GM18511 (cell line): Measurements from ENCODE around the gene GLS.
"Not testable (repeated sequence)": the region's sequence is repeated elsewhere in the genome, so short reads cannot be mapped to it uniquely, and the experiment has no call there.

ENCODE experiments used
- ATAC-seq: cut with Tn5 transposase; IDR thresholded peaks from one replicate; pipeline ENCODE4 v1.9.1; 2021; ENCODE audit warnings: mild to moderate bottlenecking, moderate library complexity; ENCODE audit not compliant: unreplicated experiment

GLS gene

DNA sequence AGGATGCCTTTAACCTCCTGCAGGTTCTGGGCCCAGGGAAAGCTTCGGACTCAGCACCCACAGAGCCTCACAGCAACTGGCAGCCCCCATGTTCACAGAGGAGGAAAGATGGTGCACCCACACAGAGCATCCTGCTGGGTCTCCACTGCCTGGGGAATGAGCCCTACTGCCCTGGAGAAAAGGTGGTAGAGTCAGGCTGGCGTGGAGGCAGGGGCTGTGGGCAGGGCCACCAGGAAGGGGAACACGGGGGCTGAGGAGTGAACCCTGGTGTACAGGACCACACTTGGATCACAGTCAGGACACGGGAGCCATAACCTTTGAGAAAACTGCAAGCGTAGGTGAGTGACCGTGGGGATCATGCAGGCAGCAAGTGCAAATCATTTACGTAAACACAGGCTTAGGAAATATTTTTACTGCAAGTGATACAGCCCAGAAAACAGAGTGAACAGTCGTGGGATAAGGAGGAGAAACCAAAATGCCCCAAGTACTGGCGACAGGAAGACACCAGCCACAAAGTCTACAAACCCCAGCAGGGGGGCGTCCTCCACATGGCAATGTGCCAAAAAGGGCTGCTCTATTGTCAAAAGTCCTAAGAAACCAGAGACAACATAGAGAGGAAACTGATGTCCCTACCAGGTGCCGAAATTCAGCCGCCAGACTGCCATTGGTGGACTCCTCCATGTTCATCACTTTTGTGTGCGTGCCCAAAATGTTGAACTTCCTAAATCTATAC is 105.8 kb downstream of the GLS start:
- no peak for ATAC-seq

DNA sequence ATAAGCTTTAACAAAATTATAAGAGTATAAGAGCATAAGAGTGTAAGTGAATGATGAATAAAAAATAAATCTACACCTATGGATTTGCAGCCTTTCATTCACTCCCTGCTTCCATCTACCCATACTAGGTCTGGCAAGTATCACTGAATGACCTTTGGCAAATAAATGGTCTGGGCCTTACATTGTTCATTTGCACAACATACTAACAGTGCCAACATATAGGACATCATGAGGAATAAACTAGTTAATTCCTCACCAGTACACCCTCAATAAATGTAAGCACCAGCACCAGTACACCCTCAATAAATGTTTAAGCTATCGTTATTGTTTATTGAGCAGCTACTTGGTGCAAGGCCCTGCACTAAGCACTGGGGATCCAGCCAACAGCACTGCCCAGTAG is 106.5 kb downstream of the GLS start:
- no peak for ATAC-seq

DNA sequence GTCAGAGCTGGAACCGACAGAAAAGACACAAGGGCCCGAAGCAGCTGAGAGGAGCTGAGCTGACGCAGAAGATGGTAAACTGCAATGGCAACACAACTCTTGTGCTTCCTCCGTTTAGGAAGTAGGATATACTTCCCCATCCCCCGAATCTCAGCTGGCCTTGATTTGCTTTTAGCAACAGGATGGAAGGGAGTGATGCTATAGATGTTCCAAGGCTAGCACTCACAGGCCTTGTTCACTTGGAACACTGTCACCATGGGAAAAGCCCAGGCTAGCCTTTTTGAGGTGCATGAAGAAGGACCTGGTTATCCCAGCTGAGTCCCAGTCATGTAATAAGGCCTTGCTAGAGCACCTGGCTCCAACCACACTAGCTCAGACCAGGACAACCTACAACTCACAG is 107.3 kb downstream of the GLS start:
- ATAC-seq: no peak

DNA sequence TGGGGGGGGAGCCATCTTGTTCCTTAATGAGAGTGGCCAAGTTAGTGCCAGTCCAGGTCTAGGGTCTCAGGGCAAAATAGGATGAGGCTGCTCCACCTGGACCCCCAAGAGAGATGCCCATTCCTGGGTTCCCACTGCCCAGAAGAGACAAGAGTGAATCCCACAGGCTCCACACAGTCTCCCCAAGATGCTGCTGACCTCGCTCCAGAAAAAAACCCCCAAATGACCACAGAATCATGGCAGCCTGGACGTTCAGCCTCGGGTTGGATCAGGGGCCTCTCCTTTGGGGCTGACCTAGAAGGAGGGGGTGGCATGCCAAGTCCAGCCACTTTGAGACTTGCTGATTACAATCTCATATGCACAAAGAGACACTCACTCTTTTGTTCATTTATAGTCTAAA is 108.3 kb downstream of the GLS start:
- ATAC-seq: no peak

DNA sequence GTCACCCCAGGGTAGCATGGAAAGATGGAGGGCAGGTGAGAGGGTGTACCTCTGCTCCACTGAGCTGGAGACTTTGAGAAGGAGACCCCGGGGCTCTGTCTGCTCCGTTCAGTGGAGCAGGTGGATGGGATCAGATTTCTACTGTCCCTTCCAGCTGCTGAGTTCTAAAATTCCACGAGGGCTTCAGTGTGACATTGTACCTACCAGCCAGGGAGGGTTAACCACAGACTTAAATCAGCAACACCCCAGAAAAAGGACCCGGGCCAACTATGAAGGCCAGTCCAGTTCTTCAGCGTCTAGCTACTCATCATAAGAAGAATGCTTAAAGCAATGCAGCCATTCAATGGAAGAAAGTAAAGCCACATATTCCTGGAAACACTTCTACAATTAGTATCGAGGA is 109.5 kb downstream of the GLS start:
- ATAC-seq: no peak

DNA sequence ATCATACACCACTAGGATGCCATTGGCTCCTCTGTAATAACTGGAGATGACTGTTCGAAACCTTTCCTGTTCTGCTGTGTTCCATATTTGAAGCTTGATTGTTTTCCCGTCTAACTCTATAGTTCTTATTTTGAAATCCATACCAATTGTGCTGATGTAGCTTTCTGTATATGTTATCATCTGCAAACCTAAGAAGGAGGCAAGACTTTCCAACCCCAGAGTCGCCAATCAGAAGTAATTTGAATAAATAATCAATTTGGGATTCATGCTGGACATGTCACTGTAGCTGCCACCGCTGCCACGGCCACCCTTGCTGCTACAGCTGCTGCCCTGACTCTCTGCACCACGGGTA is 112.6 kb downstream of the GLS start:
- no peak for ATAC-seq

DNA sequence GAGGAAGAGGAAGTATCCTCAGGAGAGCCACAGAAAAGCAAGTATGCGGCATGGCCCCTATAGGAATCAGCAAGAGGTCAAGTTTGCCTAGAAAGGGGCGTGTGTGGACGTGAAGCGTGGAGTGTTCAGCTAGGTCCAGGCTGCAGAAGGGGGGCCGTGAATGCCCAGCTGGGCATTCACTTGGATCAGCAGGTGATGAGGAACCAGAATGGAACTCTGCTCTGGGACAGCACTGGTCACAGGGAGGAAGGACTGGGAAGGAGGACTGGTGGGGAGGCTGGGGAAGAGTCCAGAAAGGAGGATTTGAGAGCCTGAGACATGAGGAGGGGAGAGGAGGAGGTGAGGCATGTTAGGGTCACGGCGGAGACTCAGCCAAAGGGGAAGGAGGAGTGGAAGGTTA is 113.5 kb downstream of the GLS start:
- ATAC-seq: no peak

DNA sequence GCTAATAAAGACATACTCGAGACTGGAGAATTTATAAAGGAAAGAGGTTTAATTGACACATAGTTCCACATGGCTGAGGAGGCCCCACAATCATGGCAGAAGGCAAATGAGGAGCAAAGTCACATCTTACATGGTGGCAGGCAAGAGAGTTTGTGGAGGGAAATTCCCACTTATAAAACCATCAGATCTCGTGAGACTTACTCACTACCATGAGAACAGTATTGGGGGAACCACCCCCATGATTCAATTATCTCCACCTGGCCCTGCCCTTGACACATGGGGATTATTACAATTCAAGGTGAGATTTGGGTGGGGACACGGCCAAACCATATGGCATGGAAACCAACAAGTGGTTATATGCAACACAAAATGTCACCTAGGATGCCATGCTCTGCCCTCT is 114.7 kb downstream of the GLS start:
- ATAC-seq: not testable (repeated sequence)

DNA sequence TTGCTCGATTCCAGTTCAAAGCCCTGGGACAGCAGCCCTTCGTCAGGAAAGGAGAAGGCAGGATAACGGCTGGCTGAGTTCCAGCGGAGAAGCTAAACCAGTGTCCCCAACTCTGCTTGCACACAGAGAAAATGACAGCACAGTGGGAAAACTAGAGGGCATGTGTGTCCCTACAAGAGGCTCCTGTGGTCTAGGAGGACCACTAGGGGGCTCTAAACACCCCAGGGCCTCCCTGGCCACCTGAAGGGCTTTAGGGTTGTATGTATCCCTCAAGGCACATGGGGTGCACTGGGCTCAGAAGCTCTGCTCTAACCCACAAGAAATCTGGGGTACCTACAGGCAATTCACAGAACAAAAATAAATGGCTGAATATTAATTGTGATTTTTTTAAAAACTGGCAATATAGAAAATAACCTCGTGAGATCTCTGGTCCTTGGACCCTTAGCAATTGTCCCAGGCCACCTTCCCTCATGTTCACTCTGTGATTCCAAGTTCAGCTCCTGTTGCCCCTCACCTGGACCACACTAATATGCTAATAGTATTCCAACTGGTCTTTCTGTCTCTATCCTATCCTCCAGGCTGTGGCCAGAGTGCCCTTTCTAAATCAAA is 115.8 kb downstream of the GLS start:
- ATAC-seq: no peak

DNA sequence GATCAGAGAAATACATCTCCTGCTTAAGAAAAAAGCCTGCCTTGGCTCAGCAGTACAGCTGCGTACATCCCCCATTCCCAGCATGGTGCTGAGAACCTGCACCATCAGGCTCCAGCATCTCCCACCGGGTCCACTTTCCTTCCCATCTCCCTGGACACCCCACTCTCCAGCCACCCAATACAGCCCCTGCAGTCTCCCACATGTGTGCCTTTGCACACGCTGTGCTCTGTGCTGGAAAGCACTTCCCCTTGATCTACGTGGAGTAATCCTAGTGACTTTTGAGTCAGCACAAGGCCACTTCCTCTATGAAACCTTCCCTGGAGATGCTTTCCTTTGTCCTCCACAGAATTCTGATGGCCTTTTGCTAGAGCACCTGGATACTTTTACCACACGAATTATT is 116.3 kb downstream of the GLS start:
- no peak for ATAC-seq

DNA sequence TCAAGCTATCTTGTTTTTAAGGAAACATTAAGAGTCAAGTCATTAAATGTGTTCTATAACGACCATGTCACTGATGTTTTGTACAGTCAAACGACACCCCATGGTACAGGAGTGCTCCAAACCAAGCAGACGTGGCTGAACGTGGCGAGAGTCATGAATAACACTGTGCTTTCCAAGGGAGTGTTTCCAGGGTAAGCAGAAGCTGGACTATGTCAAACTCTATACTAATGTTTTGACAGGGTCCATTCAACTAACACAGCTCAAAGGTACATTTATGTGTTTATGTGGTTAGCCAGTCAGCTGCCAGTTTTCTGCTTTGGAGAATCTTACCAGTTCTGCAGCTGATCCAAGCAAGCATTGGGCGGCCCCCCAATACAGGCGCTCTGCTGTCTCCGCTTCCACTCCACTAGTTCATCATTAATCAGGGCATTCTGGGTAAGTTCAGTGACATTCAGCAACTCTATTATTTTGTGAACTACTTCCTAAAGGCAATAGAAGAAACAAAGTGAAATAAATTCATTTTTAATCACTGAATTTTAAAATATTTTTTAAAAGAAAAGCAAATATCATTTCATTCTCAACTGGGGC is 117.0 kb downstream of the GLS start:
- no peak for ATAC-seq

DNA sequence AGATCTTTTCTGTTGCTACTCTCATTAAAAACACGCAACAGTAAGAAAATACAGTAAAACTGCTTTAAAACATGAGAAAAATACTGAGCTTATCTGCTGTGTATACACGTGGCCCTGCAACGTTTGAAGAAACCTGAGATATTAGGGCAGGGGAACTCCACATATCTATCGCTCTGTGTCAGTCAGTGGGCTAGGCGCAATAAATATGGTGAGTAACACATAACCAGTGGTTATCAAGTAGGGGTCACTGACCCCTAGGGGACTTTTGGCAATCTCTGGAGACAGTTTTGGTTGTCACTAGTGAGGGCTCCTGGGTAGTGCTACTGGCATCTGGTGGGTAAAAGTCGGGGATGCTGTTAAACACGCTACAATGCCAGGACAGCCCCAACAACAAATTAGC is 118.4 kb downstream of the GLS start:
- ATAC-seq: no peak

DNA sequence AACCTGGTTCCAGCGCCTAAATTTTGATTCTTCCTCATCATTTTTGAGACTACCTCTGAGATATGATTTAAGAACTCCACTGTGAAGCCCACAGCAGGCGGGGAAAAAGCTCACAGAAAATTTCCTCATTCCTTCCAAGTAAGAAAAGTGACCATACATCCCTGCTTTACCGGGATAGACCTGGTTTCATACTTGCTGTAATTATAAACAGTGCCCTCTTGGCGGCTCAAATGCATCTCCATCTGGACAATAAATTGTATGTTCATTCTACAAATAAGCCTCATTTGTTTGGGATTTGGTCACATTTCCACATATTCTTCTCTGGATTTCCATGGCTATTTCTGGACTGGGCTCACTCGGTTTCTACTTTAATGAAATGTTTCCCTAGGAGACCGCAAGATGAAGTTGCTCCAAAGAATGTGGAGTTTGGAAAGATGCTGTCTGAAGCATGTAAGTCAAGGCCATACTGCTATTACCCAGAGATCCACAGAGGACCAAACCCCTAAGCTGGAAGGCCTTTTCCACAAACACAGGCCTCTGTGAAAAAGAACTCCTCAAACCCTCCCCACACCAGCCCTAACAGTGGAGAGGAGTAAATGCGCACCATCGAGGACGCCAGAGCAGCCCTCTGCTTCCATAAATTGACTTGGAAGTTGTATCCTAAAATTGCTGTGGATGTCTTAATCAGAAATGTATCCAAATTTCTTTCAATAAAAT is 119.5 kb downstream of the GLS start:
- ATAC-seq: no peak

DNA sequence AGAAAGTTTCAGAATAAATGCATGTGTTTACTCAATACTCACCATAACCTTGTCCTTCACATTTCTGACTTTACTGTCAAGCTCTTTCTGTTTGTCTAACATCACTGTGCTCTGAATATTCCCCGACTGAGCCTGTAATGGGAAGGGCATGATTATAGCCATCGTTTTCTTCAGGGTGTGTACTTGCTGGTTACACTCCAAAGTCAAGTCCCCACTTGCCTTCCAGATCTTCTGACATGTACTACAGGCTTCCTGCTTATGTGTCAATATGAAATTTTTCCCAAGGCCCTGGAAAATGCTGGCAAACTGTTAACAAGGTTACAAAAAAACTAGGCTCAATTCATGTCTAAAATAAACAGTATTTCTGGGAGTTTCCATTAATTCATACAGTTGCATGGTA is 120.4 kb downstream of the GLS start:
- no peak for ATAC-seq

DNA sequence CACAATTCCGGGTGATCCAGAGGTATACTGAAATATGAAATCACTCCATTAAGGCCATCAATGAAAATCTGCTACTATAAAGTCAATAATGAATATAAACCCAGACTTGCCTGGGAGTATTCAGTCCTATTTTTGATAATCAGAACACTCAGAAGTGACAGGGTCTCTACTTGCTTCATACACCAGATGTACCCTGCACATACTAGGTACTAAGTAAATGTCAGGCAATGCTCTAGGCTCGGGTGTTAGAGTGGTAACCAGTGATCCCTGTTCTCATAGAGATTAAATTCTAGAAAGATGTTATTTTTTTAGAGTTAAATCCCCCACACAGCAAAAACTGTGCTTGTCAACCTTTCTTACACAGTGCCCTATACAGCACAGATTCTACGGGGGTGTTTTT is 121.0 kb downstream of the GLS start:
- no peak for ATAC-seq

DNA sequence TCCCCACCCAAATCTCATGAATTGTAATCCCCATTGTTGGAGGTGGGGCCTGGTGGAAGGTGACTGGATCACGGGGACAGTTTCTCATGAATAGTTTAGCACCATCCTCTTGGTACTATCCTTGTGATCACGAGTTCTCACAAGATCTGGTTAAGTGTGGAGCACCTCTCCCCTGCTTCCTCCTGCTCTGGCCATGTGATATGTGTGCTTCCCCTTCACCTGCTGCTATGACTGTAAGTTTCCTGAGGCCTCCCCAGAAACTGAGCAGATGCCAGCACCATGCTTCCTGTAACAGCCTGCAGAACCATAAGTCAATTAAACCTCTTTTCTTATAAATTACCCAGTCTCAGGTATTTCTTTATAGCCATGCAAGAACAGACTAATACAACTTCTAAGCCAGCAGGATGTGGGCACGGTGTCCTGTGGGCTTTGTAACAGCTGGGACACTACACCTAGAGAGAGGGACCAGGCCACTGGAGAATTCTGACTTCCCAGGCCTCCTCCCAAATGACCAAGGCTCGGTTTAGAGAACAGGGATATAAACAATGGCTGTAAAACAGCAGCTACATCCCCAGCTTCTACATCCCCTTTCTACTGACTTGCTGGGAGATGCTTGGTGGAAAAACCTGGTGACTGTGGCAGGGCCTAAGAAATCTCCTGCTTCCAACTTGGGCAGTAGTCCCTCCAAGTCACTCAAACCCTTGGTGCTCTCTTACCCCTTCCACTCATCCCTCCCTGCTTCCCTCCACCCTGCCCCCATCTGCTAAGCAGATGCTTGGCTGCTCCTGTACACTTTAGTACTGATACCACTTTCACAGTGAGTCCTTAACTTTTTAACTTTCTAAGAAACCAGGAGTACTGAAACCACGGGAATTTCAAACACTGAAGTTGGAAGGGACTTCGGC is 123.0 kb downstream of the GLS start:
- no peak for ATAC-seq

DNA sequence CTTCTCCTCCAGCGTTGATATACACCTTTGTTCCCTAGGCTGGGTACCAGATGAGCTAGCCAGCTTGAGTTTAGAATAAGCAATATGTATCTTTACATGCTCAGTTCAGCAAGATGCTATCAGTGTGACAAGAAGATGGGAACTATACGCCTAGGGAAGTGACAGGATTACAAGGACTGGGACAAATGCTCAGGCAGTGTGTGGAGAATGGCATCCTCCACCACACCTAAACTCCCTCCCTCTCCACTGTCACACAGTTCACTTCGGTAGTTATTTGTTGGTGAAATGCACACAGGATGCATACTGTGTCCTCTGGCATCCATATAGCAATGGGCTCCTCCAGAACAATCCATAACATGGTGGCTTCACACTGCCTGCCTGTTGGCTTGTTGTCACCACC is 125.7 kb downstream of the GLS start:
- ATAC-seq: no peak

DNA sequence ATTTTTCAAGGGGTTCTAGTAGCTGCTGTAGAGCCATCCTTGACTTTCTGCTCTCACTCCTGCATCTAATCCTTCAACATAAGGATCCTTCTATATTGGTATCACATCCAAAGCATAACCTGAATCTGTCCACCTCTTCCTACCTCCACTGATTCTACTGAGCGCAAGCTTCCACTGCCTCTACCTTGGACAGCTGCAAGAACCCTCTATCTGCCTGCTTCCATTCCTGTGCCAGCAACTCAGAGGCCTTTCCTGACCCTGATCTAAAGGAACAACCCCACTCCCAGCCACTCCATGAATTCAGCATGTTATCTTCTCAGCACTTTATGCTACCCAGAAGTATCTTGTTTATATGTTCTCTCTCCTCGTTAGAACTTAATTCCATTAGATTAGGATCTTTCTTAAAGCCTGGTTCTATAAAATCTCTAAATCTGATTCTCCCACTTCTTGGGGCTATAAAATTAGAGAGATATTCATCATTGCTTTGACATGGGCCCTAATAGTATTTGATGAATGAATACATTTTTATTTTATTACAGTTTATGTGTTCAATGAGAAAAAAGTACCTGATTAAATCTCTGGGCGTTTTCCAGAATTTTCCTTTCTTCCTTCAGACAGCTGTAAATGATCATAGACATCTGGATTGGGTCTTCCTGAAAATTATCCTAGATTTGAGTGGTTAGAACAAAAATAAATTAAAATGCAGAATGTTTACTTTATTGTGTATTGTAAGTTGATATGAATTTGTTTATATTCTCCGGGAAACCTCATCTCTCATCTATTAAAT is 126.6 kb downstream of the GLS start:
- ATAC-seq: no peak

DNA sequence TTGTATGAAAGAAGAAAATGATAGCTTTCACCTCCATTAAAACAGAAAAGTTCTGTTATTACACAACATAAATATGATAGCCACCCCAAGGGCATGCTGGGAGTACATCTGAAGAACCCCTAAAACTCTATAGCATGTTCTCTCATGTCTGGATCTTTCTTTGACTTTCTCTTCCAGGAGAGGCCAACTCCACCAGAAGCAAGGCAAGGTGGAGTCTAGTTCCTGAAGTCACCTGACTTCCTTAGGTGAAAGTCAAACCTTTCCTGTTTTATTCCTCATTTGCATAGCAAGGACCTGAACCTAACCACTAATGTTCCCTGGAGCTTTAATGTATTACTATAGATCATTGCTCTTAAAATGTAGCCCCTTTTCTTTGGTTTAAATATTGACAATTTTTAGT is 127.7 kb downstream of the GLS start:
- no peak for ATAC-seq
